ENCODE measurements around the gene SORCS3. TPM values are rescaled to one million over a fixed set of nuclear protein-coding genes. Genes with fewer than 3 reads are reported as not detected.

The SORCS3 gene
- total RNA-seq, 2 experiments from 2014 or later: 1.7 to 2.1 TPM

DNA sequence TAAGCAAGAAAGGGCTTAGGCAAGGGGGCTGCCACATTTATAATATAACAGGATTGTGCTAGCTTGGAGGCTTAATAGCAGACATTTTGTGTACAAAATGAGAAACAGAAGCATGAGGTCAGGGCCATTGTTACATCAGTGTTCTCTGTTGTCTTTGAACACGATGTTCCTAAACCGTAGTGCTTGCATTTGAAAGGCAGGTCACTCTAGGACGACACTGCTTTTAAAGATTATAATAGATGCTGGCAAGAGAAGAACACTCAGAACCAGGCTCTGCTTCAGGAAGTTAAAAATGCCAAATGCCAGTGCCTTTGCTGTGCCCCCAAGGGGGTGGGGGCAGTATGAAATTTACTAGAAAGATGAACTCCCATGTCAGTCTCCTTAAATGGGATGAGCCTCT, 91.1 kb downstream of the SORCS3 start:
- intact Hi-C loops (cut with DNase I, micrococcal nuclease): no loop called here
- no peak for TF ChIP-seq CTCF (IDR thresholded peaks at IDR 0.05)
- ChIA-PET CTCF (no interaction called here), POLR2A (no interaction called here)
- Histone ChIP-seq H3K4me3 (ENCODE audit: low read length) (no peak overlapping the region), H3K9me3 (ENCODE audit: control insufficient read depth in 1 of 2, insufficient read depth in 1 of 2, low read length in 2 of 2) (no peaks in the 10 kb centered on the region), H3K36me3 (ENCODE audit: insufficient read depth, low read length) (no peaks in the 10 kb centered on the region), H3K27me3 (ENCODE audit: control insufficient read depth in 1 of 2, insufficient read depth in 2 of 2, low read length in 2 of 2) (peaks cover 4 to 6% of the 10 kb centered on the region in 2 experiments), H3K4me1 (ENCODE audit: insufficient read depth, low read length) (no peaks in the 10 kb centered on the region), H3K27ac (ENCODE audit: low read depth in 1 of 2, low read length in 2 of 2) (no peak overlapping the region)
- Mint-ChIP-seq H3K27me3 (peaks cover 30% of the 10 kb centered on the region), H3K27ac (no peak overlapping the region), H3K36me3 (ENCODE audit: low read depth) (no peaks in the 10 kb centered on the region), H3K4me3 (no peak overlapping the region), H3K4me1 (ENCODE audit: low read depth) (no peaks in the 10 kb centered on the region), H3K9me3 (no peaks in the 10 kb centered on the region)
- ATAC-seq (ENCODE audit: poor library complexity) (no peak), DNase-seq (no peak)

GRCh38 chr10:104734433-104734832, 93.3 kb downstream of the SORCS3 start:
- no peaks in the 10 kb centered on the region for H3K36me3 ChIP-seq (ENCODE audit: insufficient read depth, low read length)
- no peak overlapping the region for H3K4me3 Mint-ChIP-seq
- H3K27ac Mint-ChIP-seq: no peak overlapping the region
- ATAC-seq (ENCODE audit: poor library complexity): no peak
- no peak for TF ChIP-seq CTCF (IDR thresholded peaks at IDR 0.05)
- no peaks in the 10 kb centered on the region for H3K4me1 ChIP-seq (ENCODE audit: insufficient read depth, low read length)
- H3K36me3 Mint-ChIP-seq (ENCODE audit: low read depth): no peaks in the 10 kb centered on the region
- no peak overlapping the region for H3K27ac ChIP-seq (ENCODE audit: low read depth in 1 of 2, low read length in 2 of 2)
- no peaks in the 10 kb centered on the region for H3K4me1 Mint-ChIP-seq (ENCODE audit: low read depth)
- ChIA-PET CTCF (no interaction called here), POLR2A (no interaction called here)
- H3K9me3 Mint-ChIP-seq: no peaks in the 10 kb centered on the region
- no peaks in the 10 kb centered on the region for H3K9me3 ChIP-seq (ENCODE audit: control insufficient read depth in 1 of 2, insufficient read depth in 1 of 2, low read length in 2 of 2)
- intact Hi-C loops (cut with DNase I, micrococcal nuclease): no loop called here
- H3K27me3 ChIP-seq (ENCODE audit: control insufficient read depth in 1 of 2, insufficient read depth in 2 of 2, low read length in 2 of 2): peaks cover 4 to 6% of the 10 kb centered on the region in 2 experiments
- no peak for DNase-seq
- peaks cover 23% of the 10 kb centered on the region for H3K27me3 Mint-ChIP-seq
- no peak overlapping the region for H3K4me3 ChIP-seq (ENCODE audit: low read length)

GRCh38 chr10:104735036-104735756, 94.1 kb downstream of the SORCS3 start:
- H3K36me3 ChIP-seq (ENCODE audit: insufficient read depth, low read length): no peaks in the 10 kb centered on the region
- H3K4me3 Mint-ChIP-seq: no peak overlapping the region
- H3K27me3 ChIP-seq (ENCODE audit: control insufficient read depth in 1 of 2, insufficient read depth in 2 of 2, low read length in 2 of 2): peaks cover 3 to 4% of the 10 kb centered on the region in 2 experiments
- no peaks in the 10 kb centered on the region for H3K9me3 ChIP-seq (ENCODE audit: control insufficient read depth in 1 of 2, insufficient read depth in 1 of 2, low read length in 2 of 2)
- H3K9me3 Mint-ChIP-seq: no peaks in the 10 kb centered on the region
- ChIA-PET CTCF (no interaction called here), POLR2A (no interaction called here)
- DNase-seq (no peak), ATAC-seq (ENCODE audit: poor library complexity) (no peak)
- H3K4me1 Mint-ChIP-seq (ENCODE audit: low read depth): no peaks in the 10 kb centered on the region
- no peak for TF ChIP-seq CTCF (IDR thresholded peaks at IDR 0.05)
- intact Hi-C loops (cut with DNase I, micrococcal nuclease): no loop called here
- peaks cover 24% of the 10 kb centered on the region for H3K27me3 Mint-ChIP-seq
- no peak overlapping the region for H3K4me3 ChIP-seq (ENCODE audit: low read length)
- no peaks in the 10 kb centered on the region for H3K4me1 ChIP-seq (ENCODE audit: insufficient read depth, low read length)
- H3K27ac Mint-ChIP-seq: no peak overlapping the region
- H3K36me3 Mint-ChIP-seq (ENCODE audit: low read depth): no peaks in the 10 kb centered on the region
- no peak overlapping the region for H3K27ac ChIP-seq (ENCODE audit: low read depth in 1 of 2, low read length in 2 of 2)
